ENCODE results near the gene BID.

The BID gene

DNA sequence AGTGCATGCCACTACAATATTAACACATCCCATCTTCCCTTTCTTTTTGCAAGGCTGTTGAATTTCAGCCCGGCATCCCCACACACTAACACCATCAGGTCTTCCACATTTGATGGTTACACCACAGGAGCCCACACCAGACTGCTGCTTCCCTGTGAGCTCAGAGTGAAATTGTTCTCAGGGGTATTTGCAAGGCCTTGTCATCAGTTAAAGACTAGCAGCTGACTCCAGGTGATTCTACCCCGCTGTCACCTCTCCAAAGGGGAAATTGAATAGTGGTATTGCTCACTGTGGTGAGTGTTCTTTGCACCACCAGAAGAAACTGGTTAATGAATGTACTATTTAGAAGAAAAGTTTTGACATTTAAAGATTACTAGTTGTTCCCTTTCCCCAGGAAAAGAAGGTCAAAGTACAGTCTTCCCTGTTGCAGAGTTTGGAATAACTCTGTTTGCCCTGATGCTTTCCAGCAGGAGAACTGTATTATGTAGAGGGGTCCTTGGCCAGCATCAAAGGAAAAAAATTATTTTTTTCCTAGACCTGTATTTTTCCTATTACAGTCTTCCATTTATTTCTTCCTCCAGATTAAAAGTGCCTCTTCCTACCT is 41.9 kb downstream of the BID start:
- no peak for DNase-seq

DNA sequence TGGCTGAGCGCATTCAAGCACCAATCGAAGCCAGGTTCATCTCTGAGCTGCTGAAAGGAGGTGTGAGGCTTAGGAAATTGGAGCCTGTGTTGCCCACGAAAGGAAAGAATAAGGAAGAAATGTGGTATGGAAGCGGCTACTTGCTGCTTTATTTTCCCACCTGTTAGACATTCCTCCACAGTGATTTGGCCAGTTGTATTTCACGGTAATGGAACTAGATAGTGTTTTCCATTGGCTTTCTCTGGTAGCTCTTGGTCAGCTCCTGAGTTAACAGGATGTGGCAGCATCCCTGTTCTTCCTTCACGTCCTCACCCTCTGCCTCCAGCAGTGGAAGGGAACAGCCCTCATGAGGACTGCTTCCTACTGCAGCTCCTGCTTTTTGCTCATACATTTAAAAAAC is 44.7 kb downstream of the BID start:
- DNase-seq, result no peak

DNA sequence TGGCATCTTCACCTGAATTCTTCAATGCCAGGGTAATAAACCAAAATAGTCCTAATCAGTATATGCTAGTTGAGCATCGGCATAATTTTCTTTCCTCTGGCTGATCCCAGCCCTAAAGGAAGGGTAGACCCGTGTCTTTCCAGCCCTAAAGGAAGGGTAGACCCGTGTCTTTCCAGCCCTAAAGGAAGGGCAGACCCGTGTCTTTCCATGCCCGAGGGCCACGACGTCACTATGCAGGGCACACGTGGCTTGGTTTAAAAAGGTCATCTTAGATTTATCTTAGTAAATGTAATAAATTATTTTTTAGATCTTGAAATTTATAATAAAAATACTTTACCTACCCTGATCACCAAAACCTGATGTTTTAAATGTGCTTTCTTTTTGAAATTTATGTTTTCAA is 45.5 kb downstream of the BID start:
- DNase-seq, result no peak

DNA sequence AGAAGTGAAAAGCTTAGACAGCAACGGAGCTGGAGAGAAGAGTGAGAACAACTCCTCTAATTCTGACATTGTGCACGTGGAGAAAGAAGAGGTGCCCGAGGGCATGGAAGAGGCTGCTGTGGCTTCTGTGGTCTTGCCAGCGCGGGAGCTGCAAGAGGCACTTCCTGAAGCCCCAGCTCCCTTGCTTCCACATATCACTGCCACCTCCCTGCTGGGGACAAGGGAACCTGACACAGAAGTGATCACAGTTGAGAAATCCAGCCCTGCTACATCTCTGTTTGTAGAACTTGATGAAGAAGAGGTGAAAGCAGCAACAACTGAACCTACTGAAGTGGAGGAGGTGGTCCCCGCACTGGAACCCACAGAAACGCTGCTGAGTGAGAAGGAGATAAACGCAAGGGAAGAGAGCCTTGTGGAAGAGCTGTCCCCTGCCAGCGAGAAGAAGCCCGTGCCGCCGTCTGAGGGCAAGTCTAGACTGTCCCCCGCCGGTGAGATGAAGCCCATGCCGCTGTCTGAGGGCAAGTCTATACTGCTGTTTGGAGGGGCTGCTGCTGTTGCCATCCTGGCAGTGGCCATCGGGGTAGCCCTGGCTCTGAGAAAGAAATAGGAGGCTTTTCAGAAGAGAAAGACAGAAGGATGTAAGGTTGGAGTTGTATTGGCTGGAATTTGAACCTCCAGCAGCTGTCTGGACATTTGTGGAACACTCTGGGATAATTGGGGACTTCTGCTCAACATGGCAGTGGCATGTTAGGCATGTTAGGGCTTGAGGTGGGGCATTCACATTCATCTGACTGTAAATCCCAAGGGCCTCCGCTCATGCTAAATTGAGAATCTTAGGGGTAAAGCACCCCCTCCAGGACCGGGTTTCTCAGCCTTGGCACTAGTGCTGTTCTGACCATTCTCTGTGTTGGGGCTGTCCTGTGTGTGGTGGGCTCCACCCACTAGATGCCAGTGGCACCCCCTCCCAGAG is 47.1 kb downstream of the BID start:
- DNase-seq, result peak; percentile 70

DNA sequence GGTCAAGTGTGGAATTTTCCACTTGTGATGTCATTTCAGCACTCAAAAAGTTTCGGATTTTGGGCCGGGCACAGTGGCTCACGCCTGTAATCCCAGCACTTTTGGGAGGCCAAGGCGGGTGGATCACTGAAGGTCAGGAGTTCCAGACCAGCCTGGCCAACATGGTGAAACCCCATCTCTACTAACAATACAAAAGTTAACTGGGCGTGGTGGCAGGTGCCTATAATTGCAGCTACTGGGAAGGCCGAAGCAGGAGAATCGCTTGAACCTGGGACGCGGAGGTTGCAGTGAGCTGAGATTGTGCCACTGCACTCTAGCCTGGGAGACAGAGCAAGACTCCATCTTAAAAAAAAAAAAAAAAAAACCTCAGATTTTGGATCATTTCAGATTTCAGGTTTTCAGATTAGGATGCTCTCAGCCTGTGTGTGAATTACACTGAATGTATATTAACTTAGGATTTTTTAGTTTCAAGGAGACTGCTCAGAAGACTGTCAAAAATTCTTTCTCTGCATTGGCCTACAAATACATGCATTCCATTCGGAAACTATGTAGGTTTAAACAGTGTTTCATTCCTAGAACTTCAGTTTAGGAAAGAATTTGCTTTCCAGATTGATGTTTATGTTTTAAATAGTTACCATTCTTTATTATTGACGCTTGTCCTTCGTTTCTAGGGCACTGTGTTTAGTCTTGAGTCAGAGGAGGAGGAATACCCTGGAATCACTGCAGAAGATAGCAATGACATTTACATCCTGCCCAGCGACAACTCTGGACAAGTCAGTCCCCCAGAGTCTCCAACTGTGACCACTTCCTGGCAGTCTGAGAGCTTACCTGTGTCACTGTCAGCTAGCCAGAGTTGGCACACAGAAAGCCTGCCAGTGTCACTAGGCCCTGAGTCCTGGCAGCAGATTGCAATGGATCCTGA is 48.0 kb downstream of the BID start:
- DNase-seq, result peak; percentile 79

DNA sequence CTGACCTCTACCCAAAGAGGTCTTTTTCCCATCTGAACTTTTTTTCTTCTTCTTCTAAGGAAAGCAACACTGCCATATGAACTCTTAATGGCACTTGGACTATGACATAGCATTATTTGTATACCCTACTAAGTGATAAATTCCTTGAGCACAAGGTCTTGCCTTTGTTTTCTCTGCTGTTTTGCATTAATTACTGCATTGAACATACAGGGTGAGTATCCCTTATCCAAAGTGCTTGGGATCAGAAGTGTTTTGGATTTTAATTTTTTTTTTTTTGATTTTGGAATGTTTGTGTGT is 48.8 kb downstream of the BID start:
- DNase-seq, result no peak

DNA sequence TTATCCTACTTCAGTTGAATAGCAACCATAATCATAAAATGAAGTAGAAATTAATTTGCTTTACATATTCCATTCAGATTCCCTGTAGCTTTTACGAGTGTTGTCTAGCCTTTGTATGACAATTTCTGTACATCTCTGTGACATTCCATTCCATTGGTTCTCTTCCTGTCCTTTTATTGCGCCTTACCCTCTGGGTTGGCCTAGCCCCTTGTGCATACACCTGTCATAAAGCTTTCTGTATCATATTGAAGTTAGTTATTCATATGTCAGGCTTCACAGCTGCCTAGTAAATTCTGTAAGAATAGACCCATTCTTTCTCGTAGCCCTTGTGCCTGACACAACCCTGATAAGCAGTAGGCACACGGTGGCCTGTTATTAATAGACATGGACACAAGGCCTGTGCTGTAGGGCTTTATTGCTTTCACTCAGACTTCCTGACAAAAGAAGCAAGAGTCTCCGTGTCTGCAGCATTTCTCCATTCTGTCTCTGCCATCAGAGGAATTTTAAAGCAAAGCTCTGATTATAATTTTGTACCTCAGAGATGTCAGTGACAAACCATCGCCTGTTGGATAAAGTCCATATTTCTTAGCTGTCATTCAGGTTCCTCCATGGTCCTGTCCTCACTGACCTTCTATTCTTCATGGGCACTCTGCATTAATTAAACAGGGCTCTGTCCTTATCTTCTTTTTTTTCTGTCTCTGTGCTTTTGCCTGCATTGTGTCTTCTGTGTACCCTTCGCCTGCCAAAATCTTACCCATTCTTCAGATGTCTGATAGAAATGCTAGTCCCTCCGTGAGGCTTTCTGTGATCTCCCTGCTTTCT is 49.4 kb downstream of the BID start:
- DNase-seq, result no peak

DNA sequence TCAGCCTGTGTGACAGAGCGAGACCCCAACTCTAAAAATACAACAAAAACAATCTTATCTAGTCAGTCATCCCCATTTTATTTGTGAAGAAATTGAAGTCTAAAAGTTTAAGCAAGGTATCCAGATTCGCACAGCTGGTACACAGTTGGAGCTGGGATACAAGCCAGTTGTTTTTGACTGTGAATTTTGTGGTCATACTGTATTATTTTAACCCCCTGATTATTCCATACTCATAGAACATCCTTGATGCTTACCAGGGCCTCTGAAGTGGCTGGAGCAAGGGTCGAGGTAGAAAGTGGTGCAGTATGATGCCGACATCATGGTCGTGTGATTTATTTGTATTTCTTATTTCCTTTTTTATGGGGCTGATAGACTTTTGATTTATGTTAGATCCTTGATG is 50.0 kb downstream of the BID start:
- DNase-seq, result no peak

DNA sequence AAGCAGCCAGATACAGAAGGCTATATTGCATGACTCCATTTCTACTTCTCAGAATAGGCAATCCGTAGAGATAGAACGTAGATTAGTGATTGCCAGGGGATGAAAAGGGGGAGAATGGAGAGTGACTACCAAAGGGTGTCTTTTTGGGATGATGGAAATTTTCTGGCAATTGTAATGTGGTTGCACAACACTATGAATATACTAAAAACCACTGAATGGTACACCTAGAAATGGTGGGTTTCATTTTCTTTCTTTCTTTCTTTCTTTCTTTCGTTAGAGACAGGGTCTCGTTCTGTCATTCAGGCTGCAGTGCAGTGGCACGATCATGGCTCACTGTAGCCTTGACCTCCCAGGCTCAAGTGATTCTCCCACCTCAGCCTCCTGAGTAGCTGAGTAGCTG is 54.4 kb downstream of the BID start:
- no peak for DNase-seq

DNA sequence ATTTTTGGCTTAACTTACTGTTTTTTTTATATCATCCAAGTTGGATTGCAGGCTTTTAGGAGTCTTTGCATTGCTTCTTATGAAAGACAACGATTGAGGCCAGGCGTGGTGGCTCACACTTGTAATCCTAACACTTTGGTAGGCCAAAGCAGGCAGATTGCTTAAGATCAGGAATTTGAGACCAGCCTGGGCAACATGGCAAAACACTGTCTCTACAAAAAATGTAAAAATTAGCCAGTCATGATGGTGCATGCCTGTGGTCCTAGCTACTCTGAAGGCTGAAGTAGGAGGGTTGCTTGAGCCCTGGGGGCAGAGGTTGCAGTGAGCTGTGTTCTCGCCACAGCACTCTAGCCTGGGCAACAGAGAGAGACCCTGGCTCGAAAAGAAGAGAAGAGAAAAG is 56.6 kb downstream of the BID start:
- DNase-seq, result peak; percentile 53

DNA sequence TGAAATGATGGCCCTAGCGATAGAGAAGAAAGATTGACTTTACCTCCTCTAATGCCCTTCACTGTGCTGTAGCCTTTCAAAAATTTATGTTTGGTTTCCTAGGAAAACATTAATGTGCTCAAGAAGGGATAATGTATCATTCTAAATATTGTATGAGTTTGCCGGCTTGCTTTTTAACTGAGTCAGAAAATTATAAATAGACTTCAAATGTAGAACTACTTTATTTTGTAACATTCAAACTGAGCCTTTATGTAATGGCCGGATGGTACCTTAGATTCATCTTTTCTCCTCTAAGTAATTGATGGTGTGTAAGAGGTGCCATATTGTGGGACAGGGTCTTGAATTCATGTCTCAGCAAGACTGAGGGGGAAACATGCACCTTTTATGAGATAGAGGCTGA is 57.7 kb downstream of the BID start:
- DNase-seq, result no peak

DNA sequence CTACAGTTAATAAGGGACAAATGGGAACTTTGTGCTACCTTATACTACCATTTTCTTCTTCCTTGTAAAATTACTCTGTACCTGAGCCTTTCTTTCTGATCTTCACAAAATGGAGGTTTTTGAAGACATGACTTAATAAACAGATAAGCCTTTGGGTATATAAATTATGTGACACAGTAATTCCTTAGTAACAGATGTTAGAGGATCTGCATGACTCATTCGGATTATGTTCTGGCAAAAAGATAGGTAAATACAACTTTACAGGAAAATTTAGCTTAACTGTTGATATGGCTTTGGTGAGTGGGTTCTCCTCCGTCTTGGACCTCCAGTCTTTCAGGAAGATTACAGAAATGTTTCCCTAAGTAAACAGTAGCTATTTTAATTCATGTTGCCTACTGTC is 61.8 kb downstream of the BID start:
- peak; percentile 22 for DNase-seq

DNA sequence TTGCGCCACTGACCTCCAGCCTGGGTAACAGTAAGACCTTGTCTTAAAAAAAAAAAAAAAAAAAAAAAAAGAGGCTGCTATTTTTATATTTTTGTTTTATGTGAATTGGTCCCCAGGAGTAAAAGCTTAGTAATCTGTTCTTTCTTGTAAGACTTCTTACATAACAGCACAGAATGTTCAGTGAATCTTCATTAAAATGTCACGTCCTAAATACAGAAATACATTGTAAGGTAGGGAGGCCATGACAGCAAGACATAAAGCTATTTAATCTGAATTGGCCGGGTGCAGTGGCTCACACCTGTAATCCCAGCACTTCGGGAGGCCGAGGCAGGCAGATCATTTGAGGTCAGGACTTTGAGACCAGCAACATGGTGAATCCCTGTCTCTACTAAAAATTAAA is 64.2 kb downstream of the BID start:
- DNase-seq, result no peak

DNA sequence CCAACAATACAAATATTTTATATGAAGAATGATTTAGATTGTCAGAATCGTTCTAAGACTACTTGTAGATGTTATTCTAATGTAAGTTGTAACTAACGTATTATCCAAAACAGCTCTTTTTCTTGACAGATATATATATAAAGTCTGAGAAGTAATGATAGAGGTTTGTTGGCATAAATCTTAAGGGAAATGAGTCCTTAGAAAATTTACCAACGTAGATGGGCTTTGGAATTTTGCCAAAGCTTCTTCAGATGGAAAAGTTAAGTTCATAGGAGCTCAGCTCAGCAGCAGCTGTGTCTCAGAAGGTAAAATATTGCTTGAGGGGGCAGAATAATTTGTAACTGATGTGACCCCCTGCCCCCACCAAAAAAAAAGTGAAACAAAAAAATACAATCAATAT is 66.7 kb downstream of the BID start:
- DNase-seq, result peak; percentile 20

DNA sequence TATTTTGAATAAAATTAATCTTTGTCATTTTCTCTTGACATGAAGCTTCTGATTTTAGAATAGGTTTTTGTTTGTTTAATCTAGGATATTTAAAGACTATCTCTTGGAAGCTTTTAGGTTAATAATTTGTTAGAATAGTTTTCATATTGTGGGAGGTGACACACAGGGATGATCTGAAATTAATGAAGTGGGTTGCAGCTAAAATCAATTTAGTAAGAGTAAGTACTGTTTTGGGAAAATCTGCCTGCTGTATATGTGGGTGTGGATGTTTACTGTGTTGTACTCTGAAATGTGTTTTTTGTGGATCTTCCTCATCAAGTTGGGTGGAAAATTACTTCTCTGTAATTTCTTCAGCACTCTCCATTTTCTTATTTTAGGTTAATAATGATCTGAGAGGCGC is 67.3 kb downstream of the BID start:
- no peak for DNase-seq

DNA sequence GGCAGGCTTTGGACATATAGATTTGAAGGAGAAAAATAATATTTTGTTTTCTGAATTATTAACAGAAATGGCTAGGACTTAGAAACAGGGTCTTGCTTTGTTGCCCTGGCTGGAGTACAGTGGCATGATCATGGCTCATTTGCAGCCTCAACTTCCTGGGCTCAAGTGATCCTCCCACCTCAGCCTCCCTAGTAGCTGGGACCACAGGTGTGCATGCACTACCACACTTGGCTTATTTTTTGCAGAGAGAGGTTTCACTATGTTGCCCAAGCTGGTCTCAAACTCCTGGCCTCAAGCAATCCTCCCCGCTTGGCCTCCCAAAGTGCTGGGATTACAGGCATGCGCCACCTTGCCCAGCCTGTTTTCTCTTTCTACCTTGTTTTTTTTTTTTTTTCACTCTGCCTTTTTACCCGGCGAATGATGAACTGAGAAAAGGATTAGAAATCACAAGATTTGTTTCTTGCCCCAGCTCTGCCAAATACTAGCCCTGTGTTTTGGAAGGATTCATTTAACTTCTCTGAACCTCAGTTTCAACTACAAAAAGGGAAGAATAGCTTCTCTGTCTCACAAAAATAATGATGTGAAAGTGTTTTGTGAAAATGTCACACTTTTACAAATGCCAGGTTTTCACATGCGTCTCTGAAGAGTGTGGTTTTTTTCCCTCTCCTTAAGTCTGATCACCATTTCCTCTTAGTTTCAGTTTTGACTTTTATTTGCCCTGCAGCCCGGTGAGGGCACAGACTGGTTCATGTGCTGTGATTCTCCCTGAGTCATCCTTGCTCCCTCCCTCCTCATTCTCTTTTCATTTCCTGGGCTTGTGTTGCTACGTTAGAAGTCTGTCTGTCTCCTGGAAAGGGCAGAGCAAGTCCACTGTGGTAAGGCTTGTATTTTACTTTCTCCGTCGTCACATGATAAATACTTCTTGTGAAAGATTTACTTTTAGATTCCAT is 68.0 kb downstream of the BID start:
- peak; percentile 95 for DNase-seq

DNA sequence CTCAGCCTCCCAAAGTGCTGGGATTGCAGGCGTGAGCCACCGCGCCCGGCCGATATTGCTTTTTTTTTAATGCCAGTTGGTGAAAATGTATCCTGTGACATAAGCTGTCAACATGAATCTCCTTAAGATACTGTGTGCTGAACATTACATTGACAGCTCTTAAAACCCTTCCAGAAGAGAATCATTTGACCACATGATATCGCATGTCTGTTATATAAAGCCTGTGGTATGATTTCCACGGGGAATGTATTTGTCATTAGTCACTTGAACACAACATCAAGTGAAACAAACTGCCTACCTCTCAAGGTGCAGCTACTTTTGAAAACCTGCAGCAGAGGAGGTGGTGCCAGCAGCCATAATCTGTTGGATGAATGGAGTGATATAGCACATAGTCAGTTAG is 68.7 kb downstream of the BID start:
- DNase-seq, result peak; percentile 26

DNA sequence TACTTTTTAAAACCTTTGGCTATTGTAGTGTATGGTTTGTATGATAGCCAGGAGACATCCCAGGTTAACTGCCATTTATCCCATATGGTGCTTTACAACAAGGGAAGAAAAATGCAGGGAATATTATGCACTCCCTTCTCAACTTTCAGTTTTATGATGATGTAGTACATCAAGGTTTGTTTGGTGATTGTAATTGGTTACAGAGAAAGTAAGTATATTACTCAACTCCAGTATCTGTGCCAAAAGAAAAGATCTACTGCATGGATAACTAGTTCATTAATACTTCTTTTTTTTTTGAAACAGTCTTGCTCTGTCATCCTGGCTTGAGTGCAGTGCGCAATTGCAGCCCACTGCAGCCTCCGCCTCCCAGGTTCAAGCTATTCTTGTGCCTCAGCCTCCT is 70.5 kb downstream of the BID start:
- no peak for DNase-seq

DNA sequence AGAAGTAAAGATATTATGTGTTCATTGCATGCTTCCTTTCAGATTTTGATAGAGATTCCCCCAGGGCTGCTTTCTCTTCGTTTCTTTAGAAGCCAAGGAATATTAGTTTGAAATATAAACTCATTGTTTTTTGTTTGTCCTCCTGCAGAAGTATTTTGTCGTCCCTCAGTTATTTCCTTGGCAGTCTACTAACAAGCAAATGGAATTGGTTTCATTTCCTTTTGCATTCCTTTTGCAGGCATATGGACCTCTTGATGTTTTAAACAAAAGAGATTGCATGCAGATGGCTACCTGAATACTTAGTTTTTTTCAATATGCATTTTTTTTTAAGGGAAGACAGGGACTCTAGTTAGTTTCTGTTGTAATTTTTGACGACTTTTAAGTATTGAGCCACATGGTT is 73.5 kb downstream of the BID start:
- no peak for DNase-seq

DNA sequence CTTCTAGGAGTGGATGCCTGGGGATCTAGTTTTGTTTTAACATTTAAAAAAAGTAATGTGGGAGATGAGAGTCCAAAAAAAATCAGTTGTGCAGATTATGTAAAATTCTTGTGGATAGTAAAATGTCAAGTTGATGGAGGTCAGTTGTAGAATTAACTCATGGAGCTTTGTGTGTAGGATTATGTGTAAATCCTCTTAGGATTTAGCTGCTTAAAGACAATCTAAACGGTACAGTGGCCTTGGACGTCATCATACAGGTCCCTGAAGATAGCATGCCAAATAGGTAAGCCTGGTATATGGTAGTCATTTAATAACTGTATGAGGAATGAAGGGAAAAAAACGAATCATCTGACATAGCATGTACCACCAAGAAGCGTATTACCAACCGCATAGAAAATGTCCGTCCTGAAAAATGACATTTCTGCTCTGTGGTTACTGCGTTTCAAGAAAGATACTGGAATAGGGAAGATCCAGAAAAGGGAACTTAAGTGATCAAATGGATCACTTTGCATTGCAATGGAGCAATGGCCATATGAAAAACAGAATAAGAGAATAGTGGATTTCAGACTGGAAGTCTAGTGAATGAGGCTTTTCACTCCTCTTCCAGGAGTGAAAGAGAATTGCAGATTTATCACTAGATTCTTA is 74.5 kb downstream of the BID start:
- DNase-seq, result no peak

DNA sequence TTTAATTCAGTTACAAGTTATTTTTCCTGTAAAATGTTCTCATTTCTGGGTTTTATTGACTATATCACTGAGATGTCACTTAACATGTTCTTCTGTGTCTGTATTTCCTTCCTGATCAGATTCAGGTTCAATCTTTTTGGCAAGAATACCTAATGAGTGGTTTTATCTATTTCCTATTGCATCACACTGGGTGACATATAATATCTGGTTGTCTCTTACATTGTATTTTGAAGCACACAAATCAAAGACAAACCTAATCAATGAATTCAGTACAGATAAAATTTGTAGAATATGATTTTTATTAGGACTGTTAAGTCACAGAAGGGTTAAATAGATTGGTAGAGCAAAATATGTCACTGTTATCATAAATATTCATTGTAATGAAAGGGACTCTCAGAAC is 75.3 kb downstream of the BID start:
- DNase-seq, result no peak
